Esophagus squamous epithelium (tissue), 5 donors: ENCODE measurements around the gene PPP2R3A. TPM values are rescaled to one million over a fixed set of nuclear protein-coding genes. Genes with fewer than 3 reads are reported as not detected.

Source experiments
- DNase-seq: peaks from one replicate; lab custom pipeline; 2025; lab: John Stamatoyannopoulos, UW
- H3K27ac ChIP-seq, 4 donors: fragments of 200-600 bp; sonication (generic); one replicate each; pipeline ENCODE4 v1.5.1; 2016 to 2019; ENCODE audit warnings: mild to moderate bottlenecking in 1 of 4
- H3K27me3 ChIP-seq, 4 donors: fragments of 200-600 bp; sonication (generic); 1 replicate in 3 of 4; 2 replicates in 1 of 4; pipeline versions ENCODE4 v1.5.1 to v1.6.0; 2017 to 2021; ENCODE audit warnings: antibody characterized with exemption in 1 of 4
- H3K36me3 ChIP-seq, 3 donors: fragments of 200-600 bp; sonication (generic); one replicate each; pipeline ENCODE4 v1.5.1; 2016 to 2019
- H3K4me1 ChIP-seq, 3 donors: fragments of 200-600 bp; sonication (generic); one replicate each; pipeline ENCODE4 v1.5.1; 2017 to 2019
- H3K4me3 ChIP-seq, 4 donors: fragments of 200-600 bp; sonication (generic); 1 replicate in 3 of 4; 2 replicates in 1 of 4; pipeline ENCODE4 v1.5.1; 2016 to 2019; ENCODE audit warnings: mild to moderate bottlenecking in 2 of 4, moderate library complexity in 1 of 4
- H3K9me3 ChIP-seq, 3 donors: fragments of 200-600 bp; sonication (generic); one replicate each; pipeline ENCODE4 v1.5.1; 2016 to 2019
- CTCF ChIP-seq, 6 experiments: fragments of 450-650 bp in 4 of 6; fragments of 200-600 bp in 2 of 6; sonication (generic) in 2 of 6; IDR thresholded peaks; one replicate each; pipeline ENCODE4 v1.5.1; 2016 to 2019; ENCODE audit warnings: antibody characterized with exemption in 6 of 6, mild to moderate bottlenecking in 4 of 6, moderate library complexity in 4 of 6
- POLR2A ChIP-seq, 4 donors: fragments of 450-650 bp; IDR thresholded peaks; one replicate each; pipeline ENCODE4 v1.6.1; 2017; ENCODE audit warnings: antibody characterized with exemption in 4 of 4, mild to moderate bottlenecking in 4 of 4, moderate library complexity in 3 of 4
- WGBS, 2 donors: methylation state at CpG; one replicate each; pipeline ENCODE4 v1.1.5; 2018; 5-methylcytosine and 5-hydroxymethylcytosine counted together
- intact Hi-C: fragments of 100-400 bp; cut with DNase I; formaldehyde crosslinking; loops from one replicate; pipeline ENCODE4 v1.15.0; 2022
- total RNA-seq, 4 donors: library from RNA; depleted of rRNA; stranded (reverse); fragments of >200 nt; gene quantifications; one replicate each; pipeline ENCODE4 v1.1.0, GENCODE V29; 2016
- donor health status: DM: yes; HTN: yes; CAD: no.

The PPP2R3A gene
- total RNA-seq, 4 donors from 2014 or later = 9.4 to 15.6 (median 13.6) TPM

GRCh38 chr3:135918600-135918999 lies 46.9 kb upstream of the PPP2R3A start:
- TF ChIP-seq POLR2A (IDR thresholded peaks at IDR 0.05) (no peak), CTCF (IDR thresholded peaks at IDR 0.05) (peak in 5 of 6 experiments; percentile 7 to 52 (median 43))
- DNase-seq = no peak
- H3K9me3 ChIP-seq = no peaks in the 10 kb centered on the region
- no peak overlapping the region for H3K4me3 ChIP-seq
- intact Hi-C loops = loop anchor here (10.0 kb wide), 1 partner anchor 126 kb away; no protein-coding TSS in a partner anchor
- WGBS, 2 donors = 27 to 44% methylated on average over 1 of the region's 1 CpG
- H3K27me3 ChIP-seq = no peaks in the 10 kb centered on the region
- peaks cover 0 to 13% (median 5%) of the 10 kb centered on the region in 3 donors for H3K4me1 ChIP-seq
- no peak overlapping the region for H3K27ac ChIP-seq
- no peaks in the 10 kb centered on the region for H3K36me3 ChIP-seq

GRCh38 chr3:135920275-135920674 lies 45.3 kb upstream of the PPP2R3A start:
- 72 to 88% methylated on average over 2 of the region's 2 CpGs for WGBS, 2 donors
- no peak overlapping the region for H3K27ac ChIP-seq
- intact Hi-C loops = no loop called here

GRCh38 chr3:135922903-135923250 lies 42.7 kb upstream of the PPP2R3A start:
- H3K36me3 ChIP-seq = no peaks in the 10 kb centered on the region
- no peak for DNase-seq
- no peak overlapping the region for H3K4me3 ChIP-seq
- no peaks in the 10 kb centered on the region for H3K27me3 ChIP-seq
- TF ChIP-seq POLR2A (IDR thresholded peaks at IDR 0.05) (no peak), CTCF (IDR thresholded peaks at IDR 0.05) (no peak)
- peaks cover 0 to 18% (median 5%) of the 10 kb centered on the region in 3 donors for H3K4me1 ChIP-seq
- intact Hi-C loops = no loop called here
- no peaks in the 10 kb centered on the region for H3K9me3 ChIP-seq
- 90% methylated on average over 3 of the region's 3 CpGs for WGBS, 2 donors
- peak overlapping the region in 1 of 4 donors; percentile 36 for H3K27ac ChIP-seq

More at GRCh38 chr3:135920275-135920674, 45.3 kb upstream of the PPP2R3A start:
- H3K9me3 ChIP-seq = no peaks in the 10 kb centered on the region
- DNase-seq = no peak
- H3K27me3 ChIP-seq = no peaks in the 10 kb centered on the region
- H3K4me3 ChIP-seq = no peak overlapping the region
- peaks cover 0 to 13% (median 5%) of the 10 kb centered on the region in 3 donors for H3K4me1 ChIP-seq
- no peaks in the 10 kb centered on the region for H3K36me3 ChIP-seq
- TF ChIP-seq CTCF (IDR thresholded peaks at IDR 0.05) = no peak
- no peak for TF ChIP-seq POLR2A (IDR thresholded peaks at IDR 0.05)

GRCh38 chr3:135924506-135924905 lies 41.0 kb upstream of the PPP2R3A start:
- Histone ChIP-seq H3K9me3 (no peaks in the 10 kb centered on the region), H3K4me1 (peaks cover 3 to 30% (median 5%) of the 10 kb centered on the region in 3 donors), H3K4me3 (no peak overlapping the region), H3K27me3 (no peaks in the 10 kb centered on the region), H3K36me3 (no peaks in the 10 kb centered on the region), H3K27ac (no peak overlapping the region)
- WGBS, 2 donors = 89 to 100% methylated on average over 1 of the region's 1 CpG
- intact Hi-C loops = no loop called here
- DNase-seq = no peak
- TF ChIP-seq CTCF (IDR thresholded peaks at IDR 0.05) (no peak), POLR2A (IDR thresholded peaks at IDR 0.05) (no peak)

GRCh38 chr3:135926664-135927063 lies 38.9 kb upstream of the PPP2R3A start:
- DNase-seq = no peak
- intact Hi-C loops = no loop called here
- Histone ChIP-seq H3K27ac (peak overlapping the region in 1 of 4 donors; percentile 37), H3K4me1 (peaks cover 5 to 40% (median 7%) of the 10 kb centered on the region in 3 donors), H3K36me3 (no peaks in the 10 kb centered on the region), H3K9me3 (no peaks in the 10 kb centered on the region), H3K4me3 (no peak overlapping the region), H3K27me3 (no peaks in the 10 kb centered on the region)
- 65 to 66% methylated on average over 3 of the region's 3 CpGs for WGBS, 2 donors
- TF ChIP-seq POLR2A (IDR thresholded peaks at IDR 0.05) (no peak), CTCF (IDR thresholded peaks at IDR 0.05) (no peak)
